Endothelial cell of umbilical vein (primary cell): ENCODE data around the gene MLLT1. TPM values are rescaled to one million over a fixed set of nuclear protein-coding genes. Genes with fewer than 3 reads are reported as not detected.
A peak's percentile ranks its signal among the peaks of the same experiment; 100 is the strongest.

Experiments used
- BruUV-seq: library from RNA; stranded (reverse); fragments of 400-500 nt; replicated peaks from 2 replicates; lab custom pipeline; 2021; lab: Mats Ljungman, UMichigan
- CTCF ChIA-PET: fragments of 300-600, 350-600 bp; sonication (Branson Sonifier 250); formaldehyde crosslinking; loops from one replicate; lab custom pipeline; 2021; ENCODE audit warnings: antibody characterized with exemption, inconsistent platforms; lab: Charles Lee
- POLR2A ChIA-PET: fragments of 300-600, 350-600 bp; sonication (Branson Sonifier 250); formaldehyde crosslinking; loops from one replicate; lab custom pipeline; 2021; ENCODE audit warnings: antibody characterized with exemption, inconsistent platforms; lab: Charles Lee
- DNase-seq: peaks from one replicate; pipeline ENCODE4 v3.0.0-alpha.2; 2011; ENCODE audit warnings: low read depth, low spot score
- FAIRE-seq: peaks from 2 replicates; lab custom pipeline; 2011; peaks lifted over from hg19 to GRCh38; lab: Jason Lieb, UNC
- H2AFZ ChIP-seq: 2 replicates; pipeline ENCODE4 v1.6.0; 2012; ENCODE audit warnings: low read depth, low read length, control low read depth, inconsistent platforms
- H3K27ac ChIP-seq: 2 replicates; pipeline ENCODE4 v1.5.1; 2011; ENCODE audit warnings: low read depth, mild to moderate bottlenecking, control low read depth, low read length, moderate library complexity; ENCODE audit not compliant: insufficient read depth
- H3K27me3 ChIP-seq, 2 experiments: 2 replicates each; pipeline versions ENCODE4 v1.6.0 to v1.6.1; 2011; ENCODE audit warnings: low read length in 2 of 2, mixed read lengths in 1 of 2; ENCODE audit not compliant: control insufficient read depth in 2 of 2, insufficient read depth in 2 of 2
- H3K36me3 ChIP-seq, 2 experiments: 2 replicates in 1 of 2; 3 replicates in 1 of 2; pipeline ENCODE4 v1.5.1; 2011; ENCODE audit warnings: low read length in 2 of 2, mild to moderate bottlenecking in 1 of 2, moderate library complexity in 1 of 2; ENCODE audit not compliant: control insufficient read depth in 2 of 2, insufficient read depth in 2 of 2; ENCODE audit errors: extremely low read depth in 1 of 2
- H3K4me1 ChIP-seq: 3 replicates; pipeline ENCODE4 v1.5.1; 2011; ENCODE audit warnings: mild to moderate bottlenecking, low read length; ENCODE audit not compliant: control insufficient read depth, insufficient read depth; ENCODE audit errors: extremely low read depth
- H3K4me2 ChIP-seq: 2 replicates; pipeline ENCODE4 v1.6.1; 2011; ENCODE audit warnings: low read length, control low read depth, mixed read lengths; ENCODE audit not compliant: insufficient read depth
- H3K4me3 ChIP-seq, 3 experiments: fragments of 200-600 bp in 1 of 3; sonication (generic), shearing (Covaris generic) in 1 of 3; replicated peaks in 1 of 3; 2 replicates each; pipeline ENCODE4 v1.5.1; 2011 to 2016; ENCODE audit warnings: control low read depth in 3 of 3, low read length in 3 of 3, mild to moderate bottlenecking in 2 of 3, inconsistent platforms in 1 of 3, low read depth in 1 of 3, moderate library complexity in 1 of 3; ENCODE audit not compliant: insufficient read depth in 1 of 3
- H3K79me2 ChIP-seq: 2 replicates; pipeline ENCODE4 v1.6.0; 2012; ENCODE audit warnings: low read length, inconsistent platforms; ENCODE audit not compliant: control insufficient read depth, insufficient read depth
- H3K9ac ChIP-seq: replicated peaks from 2 replicates; pipeline ENCODE3; 2011; ENCODE audit warnings: low read length, control low read depth; ENCODE audit not compliant: insufficient read depth; ENCODE audit errors: extremely low read depth
- H3K9me1 ChIP-seq: replicated peaks from 3 replicates; pipeline ENCODE4 v1.6.0; 2011; ENCODE audit warnings: mild to moderate bottlenecking, low read length; ENCODE audit not compliant: control insufficient read depth, insufficient read depth; ENCODE audit errors: extremely low read depth
- H3K9me3 ChIP-seq: replicated peaks from 2 replicates; pipeline ENCODE4 v1.5.1; 2012; ENCODE audit warnings: low read length, inconsistent platforms; ENCODE audit not compliant: control insufficient read depth, insufficient read depth
- H4K20me1 ChIP-seq: replicated peaks from 2 replicates; pipeline ENCODE3; 2011; ENCODE audit warnings: mild to moderate bottlenecking, low read length; ENCODE audit not compliant: control insufficient read depth, insufficient read depth; ENCODE audit errors: extremely low read depth
- EZH2 ChIP-seq: IDR thresholded peaks from 2 replicates; pipeline ENCODE4 v1.6.1; 2012; ENCODE audit warnings: borderline replicate concordance, low read depth, mild to moderate bottlenecking, moderate library complexity, low read length, inconsistent platforms; ENCODE audit not compliant: severe bottlenecking
- FOS ChIP-seq: IDR thresholded peaks from 2 replicates; pipeline ENCODE4 v1.6.1; 2011; ENCODE audit warnings: mild to moderate bottlenecking, low read length, moderate library complexity, borderline replicate concordance; ENCODE audit not compliant: insufficient read depth
- GATA2 ChIP-seq: IDR thresholded peaks from 2 replicates; pipeline ENCODE4 v1.7.0; 2011; ENCODE audit warnings: low read depth, mild to moderate bottlenecking, moderate library complexity, mixed read lengths, low read length; ENCODE audit not compliant: insufficient read length, insufficient read depth
- JUN ChIP-seq: IDR thresholded peaks from 2 replicates; pipeline ENCODE4 v1.6.1; 2011; ENCODE audit warnings: borderline replicate concordance, low read depth; ENCODE audit not compliant: insufficient read length, insufficient read depth
- MYC ChIP-seq: IDR thresholded peaks from one replicate; pipeline ENCODE4 v1.6.1; 2011; ENCODE audit warnings: mild to moderate bottlenecking, low read depth, low read length
- POLR2A ChIP-seq: IDR thresholded peaks from 2 replicates; pipeline ENCODE4 v1.6.1; 2012; ENCODE audit warnings: low read depth, mild to moderate bottlenecking, control low read depth, low read length
- POLR2AphosphoS5 ChIP-seq: IDR thresholded peaks from 2 replicates; pipeline ENCODE4 v1.6.1; 2012; ENCODE audit warnings: low read depth, mild to moderate bottlenecking, control low read depth, low read length, moderate library complexity; ENCODE audit not compliant: insufficient read depth
- dilution Hi-C: fragments of 300-500 bp; cut with MboI; formaldehyde crosslinking; loops from one replicate; pipeline ENCODE4 v1.15.0; 2019; ENCODE audit warnings: low sequenced_read_pairs; ENCODE audit not compliant: extremely low pct_ligation_motif_present
- intact Hi-C: fragments of 100-400 bp; cut with micrococcal nuclease; formaldehyde crosslinking; loops from one replicate; pipeline ENCODE4 v1.10.0; 2022
- polyA plus RNA-seq, 4 experiments: library from polyadenylated mRNA; depleted of rRNA in 3 of 4; stranded (reverse) in 3 of 4; unstranded in 1 of 4; fragments of >200 nt; gene quantifications; 2 replicates each; pipeline versions ENCODE4 v1.2.1 to v1.2.3, GENCODE V29; 2011 to 2012; ENCODE audit warnings: missing spikeins in 1 of 4
- total RNA-seq: library from RNA; stranded (reverse); gene quantifications from 2 replicates; pipeline ENCODE4 v1.2.3, GENCODE V29; 2021
- TF ChIP-seq, protein P1 (sequence below): IDR thresholded peaks from 2 replicates; pipeline ENCODE4 v1.6.1; 2011; ENCODE audit not compliant: insufficient read depth, insufficient read length
- TF ChIP-seq, protein P2 (sequence below), 2 donors: IDR thresholded peaks; 1 replicate in 1 of 2; 2 replicates in 1 of 2; pipeline ENCODE4 v1.5.1; 2011; ENCODE audit warnings: low read length in 2 of 2, mild to moderate bottlenecking in 2 of 2, moderate library complexity in 2 of 2, control low read depth in 1 of 2, inconsistent platforms in 1 of 2, low read depth in 1 of 2; ENCODE audit not compliant: insufficient read depth in 1 of 2; ENCODE audit errors: extremely low read depth in 1 of 2

MLLT1 gene
- total and polyA plus RNA-seq, 2 donors (not counting 3 experiments of a cell fraction or from before 2014, with no cell fraction given): 43.9 to 84.8 TPM

DNA sequence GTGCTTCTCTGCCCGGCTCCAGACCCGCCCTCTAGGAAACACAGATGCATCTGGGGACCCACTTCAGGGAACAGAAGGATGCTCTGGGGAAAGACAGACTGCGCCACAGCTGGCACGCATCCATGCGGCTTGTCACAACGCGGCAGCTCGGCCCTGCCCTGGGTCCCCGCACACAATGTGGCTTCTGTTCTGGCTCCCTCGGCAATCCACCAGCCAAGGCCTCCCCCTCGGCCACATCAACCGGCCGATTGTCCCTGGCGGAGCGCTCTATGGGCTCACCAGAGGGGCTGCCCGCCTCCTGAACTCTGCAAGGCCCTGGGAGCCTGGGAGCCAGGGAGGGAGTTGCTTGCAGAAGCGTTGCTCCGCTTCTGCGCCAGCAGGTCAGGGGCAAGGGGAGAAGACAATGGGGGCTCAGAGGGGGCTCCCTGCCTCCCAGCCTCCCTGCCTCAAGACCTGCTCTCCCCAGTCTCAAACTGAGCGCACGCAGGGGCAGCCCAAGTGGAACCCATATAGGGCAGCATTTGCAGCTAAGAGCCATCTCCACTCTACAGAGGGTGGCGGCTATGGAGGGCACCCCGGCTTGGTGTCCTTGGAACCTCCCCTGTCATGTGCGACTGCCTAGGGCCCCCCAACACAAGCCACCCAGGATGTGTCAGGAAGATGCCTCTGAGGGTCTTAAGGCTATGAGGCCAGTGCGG, 37.9 kb downstream of the MLLT1 start:
- H4K20me1 ChIP-seq: no peaks in the 10 kb centered on the region
- intact Hi-C loops: no loop called here
- H3K36me3 ChIP-seq: no peaks in the 10 kb centered on the region
- no peak overlapping the region for H3K4me2 ChIP-seq
- FAIRE-seq (no peak), DNase-seq (no peak)
- no peaks in the 10 kb centered on the region for H3K9me3 ChIP-seq
- BruUV-seq: no TSS peak
- TF ChIP-seq JUN (no peak), GATA2 (no peak), FOS (no peak), POLR2A (no peak), EZH2 (no peak), POLR2AphosphoS5 (no peak), MYC (no peak)
- TF ChIP-seq, protein P1, sequence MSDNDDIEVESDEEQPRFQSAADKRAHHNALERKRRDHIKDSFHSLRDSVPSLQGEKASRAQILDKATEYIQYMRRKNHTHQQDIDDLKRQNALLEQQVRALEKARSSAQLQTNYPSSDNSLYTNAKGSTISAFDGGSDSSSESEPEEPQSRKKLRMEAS: no peak
- TF ChIP-seq, protein P2, sequence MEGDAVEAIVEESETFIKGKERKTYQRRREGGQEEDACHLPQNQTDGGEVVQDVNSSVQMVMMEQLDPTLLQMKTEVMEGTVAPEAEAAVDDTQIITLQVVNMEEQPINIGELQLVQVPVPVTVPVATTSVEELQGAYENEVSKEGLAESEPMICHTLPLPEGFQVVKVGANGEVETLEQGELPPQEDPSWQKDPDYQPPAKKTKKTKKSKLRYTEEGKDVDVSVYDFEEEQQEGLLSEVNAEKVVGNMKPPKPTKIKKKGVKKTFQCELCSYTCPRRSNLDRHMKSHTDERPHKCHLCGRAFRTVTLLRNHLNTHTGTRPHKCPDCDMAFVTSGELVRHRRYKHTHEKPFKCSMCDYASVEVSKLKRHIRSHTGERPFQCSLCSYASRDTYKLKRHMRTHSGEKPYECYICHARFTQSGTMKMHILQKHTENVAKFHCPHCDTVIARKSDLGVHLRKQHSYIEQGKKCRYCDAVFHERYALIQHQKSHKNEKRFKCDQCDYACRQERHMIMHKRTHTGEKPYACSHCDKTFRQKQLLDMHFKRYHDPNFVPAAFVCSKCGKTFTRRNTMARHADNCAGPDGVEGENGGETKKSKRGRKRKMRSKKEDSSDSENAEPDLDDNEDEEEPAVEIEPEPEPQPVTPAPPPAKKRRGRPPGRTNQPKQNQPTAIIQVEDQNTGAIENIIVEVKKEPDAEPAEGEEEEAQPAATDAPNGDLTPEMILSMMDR (IDR thresholded peaks at IDR 0.05; ENCODE audit: extremely low read depth in 1 of 2, insufficient read depth in 1 of 2, low read depth in 1 of 2, low read length in 2 of 2): no peak
- peak overlapping the region; percentile 48 for H3K27ac ChIP-seq
- H3K79me2 ChIP-seq: peaks cover 65% of the 10 kb centered on the region
- POLR2A ChIA-PET: no interaction called here
- H3K27me3 ChIP-seq: no peaks in the 10 kb centered on the region
- H3K9ac ChIP-seq: no peak overlapping the region
- CTCF ChIA-PET: interaction anchor here (0.5 to 2.0 kb wide), 2 partner anchors 23 to 83 kb away, joined by 3 to 16 read pairs; no protein-coding TSS in a partner anchor
- H3K9me1 ChIP-seq: no peaks in the 10 kb centered on the region
- dilution Hi-C loops: no loop called here
- no peak overlapping the region for H2AFZ ChIP-seq
- no peak overlapping the region for H3K4me3 ChIP-seq
- peaks cover 61% of the 10 kb centered on the region for H3K4me1 ChIP-seq
